Kidney (tissue), 14 donors: ENCODE data around the gene ADARB1. TPM values are rescaled to one million over a fixed set of nuclear protein-coding genes. Genes with fewer than 3 reads are reported as not detected.
"Not testable (repeated sequence)": the region's sequence is repeated elsewhere in the genome, so short reads cannot be mapped to it uniquely, and the experiment has no call there.

Source experiments
- DNase-seq, 5 donors: peaks; one replicate each; pipeline ENCODE4 v3.0.0-alpha.2; 2013 to 2020
- FAIRE-seq: peaks from 2 replicates; lab custom pipeline; 2012; peaks lifted over from hg19 to GRCh38; lab: Jason Lieb, UNC
- H3K27ac ChIP-seq, 2 donors: one replicate each; pipeline ENCODE4 v1.7.0; 2013; ENCODE audit warnings: low read depth in 2 of 2, low read length in 2 of 2, inconsistent platforms in 1 of 2
- H3K27me3 ChIP-seq: one replicate; pipeline ENCODE4 v1.7.1; 2013; ENCODE audit warnings: low read length, inconsistent platforms; ENCODE audit not compliant: control insufficient read depth, insufficient read depth
- H3K36me3 ChIP-seq, 3 donors: one replicate each; pipeline versions ENCODE4 v1.7.0 to v1.7.1; 2013; ENCODE audit warnings: low read length in 3 of 3, control low read depth in 1 of 3, inconsistent platforms in 1 of 3; ENCODE audit not compliant: insufficient read depth in 3 of 3, control insufficient read depth in 2 of 3
- H3K4me1 ChIP-seq, 3 donors: one replicate each; pipeline versions ENCODE4 v1.7.0 to v1.7.1; 2013; ENCODE audit warnings: low read length in 3 of 3, inconsistent platforms in 1 of 3, low read depth in 1 of 3; ENCODE audit not compliant: control insufficient read depth in 2 of 3, insufficient read depth in 2 of 3
- H3K4me3 ChIP-seq, 3 donors: one replicate each; pipeline versions ENCODE4 v1.7.0 to v1.8.1; 2013; ENCODE audit warnings: low read length in 3 of 3, control low read depth in 1 of 3, inconsistent platforms in 1 of 3
- H3K9ac ChIP-seq, 3 donors: one replicate each; pipeline versions ENCODE4 v1.7.0 to v1.7.1; 2013; ENCODE audit warnings: low read length in 3 of 3, control low read depth in 1 of 3, inconsistent platforms in 1 of 3
- H3K9me3 ChIP-seq, 3 donors: one replicate each; pipeline versions ENCODE4 v1.7.0 to v1.7.1; 2013; ENCODE audit warnings: low read length in 3 of 3, control low read depth in 1 of 3, inconsistent platforms in 1 of 3; ENCODE audit not compliant: control insufficient read depth in 2 of 3, insufficient read depth in 1 of 3
- CTCF ChIP-seq: IDR thresholded peaks from 3 replicates; pipeline ENCODE4 v1.5.1; 2012; ENCODE audit warnings: mild to moderate bottlenecking, moderate library complexity, borderline replicate concordance; ENCODE audit not compliant: insufficient read depth; ENCODE audit errors: extremely low read depth
- intact Hi-C: fragments of 100-400 bp; cut with DNase I; formaldehyde crosslinking; loops from one replicate; pipeline ENCODE4 v1.11.1; 2022
- polyA plus RNA-seq: library from polyadenylated mRNA; stranded (reverse); fragments of 350-450 nt; fragmentation: Illumina TruSeq; extraction: RNeasy Lipid Tissue Mini Kit (QIAGEN cat#74804); gene quantifications from one replicate; pipeline ENCODE4 v1.2.3, GENCODE V29; 2014; ENCODE audit warnings: low read depth, low replicate concordance; ENCODE audit not compliant: insufficient read depth
- total RNA-seq: library from RNA; stranded (reverse); fragmentation: NEBNext Ultra II Directional; extraction: Animal tissue kit (Norgen Biotek cat#: 25700); gene quantifications from one replicate; pipeline ENCODE4 v1.2.1, GENCODE V29; 2021
- donor health status: control.
- donor health status: control.
- donor health status: control.
- donor health status: control.
- donor health status: control.
- donor health status: DM: yes; HTN: yes; CAD: no.
- donor health status: Normal renal cell carcinoma (clear cell type).

The ADARB1 gene
- total and polyA plus RNA-seq, 2 donors from 2014 or later, result 6.7 to 34.9 TPM

- no peak overlapping the region for H3K27ac ChIP-seq
- peaks cover 2 to 16% (median 8%) of the 10 kb centered on the region in 3 donors for H3K4me1 ChIP-seq
- no peak overlapping the region for H3K4me3 ChIP-seq
- no peak overlapping the region for H3K9ac ChIP-seq
- intact Hi-C loops, result no loop called here
- FAIRE-seq (no peak), DNase-seq (peak in 1 of 5 donors; percentile 39)
- TF ChIP-seq CTCF, result no peak
- peaks cover 0 to 3% (median 3%) of the 10 kb centered on the region in 3 donors for H3K9me3 ChIP-seq
- H3K36me3 ChIP-seq, result no peaks in the 10 kb centered on the region
- H3K27me3 ChIP-seq, result no peaks in the 10 kb centered on the region
These were observed 46.9 kb upstream of the ADARB1 start for GRCh38 chr21:45027241-45028196.

GRCh38 chr21:45028645-45029044, 45.7 kb upstream of the ADARB1 start:
- H3K27ac ChIP-seq, H3K9me3 ChIP-seq, H3K9ac ChIP-seq, H3K27me3 ChIP-seq, FAIRE-seq, H3K4me3 ChIP-seq, H3K36me3 ChIP-seq, intact Hi-C loops: not testable (repeated sequence)
- H3K4me1 ChIP-seq, result peaks cover 2 to 16% (median 8%) of the 10 kb centered on the region in 3 donors
- peak in 1 of 5 donors; percentile 41 for DNase-seq

- Histone ChIP-seq H3K4me3 (no peak overlapping the region), H3K27ac (no peak overlapping the region), H3K4me1 (peaks cover 2 to 16% (median 8%) of the 10 kb centered on the region in 3 donors), H3K9ac (no peak overlapping the region), H3K36me3 (no peaks in the 10 kb centered on the region), H3K27me3 (no peaks in the 10 kb centered on the region), H3K9me3 (no peaks in the 10 kb centered on the region)
- intact Hi-C loops, result no loop called here
- DNase-seq, result peak in 3 of 5 donors; percentile 45 to 84 (median 55)
- no peak for FAIRE-seq
- TF ChIP-seq CTCF, result no peak
These were observed 45.0 kb upstream of the ADARB1 start for GRCh38 chr21:45029298-45029947.
